Smooth muscle cell (in vitro differentiated cells): ENCODE data around the gene RHBDF1. TPM values are rescaled to one million over a fixed set of nuclear protein-coding genes. Genes with fewer than 3 reads are reported as not detected.

Source experiments
- DNase-seq: peaks from one replicate; lab custom pipeline; 2025; ENCODE audit not compliant: unreplicated experiment; lab: John Stamatoyannopoulos, UW
- H2AFZ ChIP-seq: fragments of 200-600 bp; sonication (generic); 2 replicates; pipeline ENCODE4 v1.6.0; 2016; ENCODE audit warnings: antibody characterized with exemption, low read depth, mild to moderate bottlenecking
- H3F3A ChIP-seq: fragments of 200-600 bp; sonication (generic); 2 replicates; pipeline ENCODE4 v1.6.0; 2017; ENCODE audit warnings: antibody characterized with exemption, low read depth
- H3K27ac ChIP-seq: fragments of 200-600 bp; sonication (generic); 2 replicates; pipeline ENCODE4 v1.5.1; 2016; ENCODE audit warnings: low read depth, mild to moderate bottlenecking
- H3K27me3 ChIP-seq: fragments of 200-600 bp; sonication (generic); 2 replicates; pipeline ENCODE4 v1.6.1; 2016; ENCODE audit warnings: low read depth, mild to moderate bottlenecking
- H3K36me3 ChIP-seq: fragments of 200-600 bp; sonication (generic); 2 replicates; pipeline ENCODE4 v1.5.1; 2016; ENCODE audit warnings: low read depth
- H3K4me1 ChIP-seq: fragments of 200-600 bp; sonication (generic); 2 replicates; pipeline ENCODE4 v1.5.1; 2016; ENCODE audit warnings: low read depth
- H3K4me2 ChIP-seq: fragments of 200-600 bp; sonication (generic); 2 replicates; pipeline ENCODE4 v1.6.0; 2016; ENCODE audit warnings: mild to moderate bottlenecking
- H3K4me3 ChIP-seq: fragments of 200-600 bp; sonication (generic); 2 replicates; pipeline ENCODE4 v1.5.1; 2016; ENCODE audit warnings: mild to moderate bottlenecking
- H3K79me2 ChIP-seq: fragments of 200-600 bp; sonication (generic); 2 replicates; pipeline ENCODE4 v1.6.0; 2016; ENCODE audit warnings: low read depth, mild to moderate bottlenecking
- H3K9ac ChIP-seq: fragments of 200-600 bp; sonication (generic); 2 replicates; pipeline ENCODE4 v1.6.0; 2016; ENCODE audit warnings: low read depth
- H3K9me3 ChIP-seq: fragments of 200-600 bp; sonication (generic); replicated peaks from 2 replicates; pipeline ENCODE4 v1.5.1; 2016; ENCODE audit warnings: low read depth
- H4K20me1 ChIP-seq: fragments of 200-600 bp; sonication (generic); 2 replicates; pipeline ENCODE4 v1.6.0; 2016; ENCODE audit warnings: low read depth
- CTCF ChIP-seq: fragments of 200-600 bp; sonication (generic); IDR thresholded peaks from 2 replicates; pipeline ENCODE4 v1.5.1; 2017; ENCODE audit warnings: borderline replicate concordance, mild to moderate bottlenecking, antibody characterized with exemption; ENCODE audit not compliant: insufficient read depth, poor library complexity, severe bottlenecking
- WGBS: methylation state at CpG from one replicate; pipeline ENCODE4 v1.1.7; 2016; ENCODE audit warnings: low lambda C conversion rate; 5-methylcytosine and 5-hydroxymethylcytosine counted together
- polyA plus RNA-seq: library from polyadenylated mRNA; unstranded; fragments of >200 nt; fragmentation: Nextera tagmentation; extraction: Ambion mirVana; gene quantifications from 2 replicates; pipeline ENCODE4 v1.2.1, GENCODE V29; 2016
- total RNA-seq: library from RNA; depleted of rRNA; stranded (reverse); fragments of >200 nt; gene quantifications from 2 replicates; pipeline ENCODE4 v1.2.3, GENCODE V29; 2014

RHBDF1 gene
- total and polyA plus RNA-seq, 2 experiments from 2014 or later, result 41.4 to 68.0 TPM

DNA sequence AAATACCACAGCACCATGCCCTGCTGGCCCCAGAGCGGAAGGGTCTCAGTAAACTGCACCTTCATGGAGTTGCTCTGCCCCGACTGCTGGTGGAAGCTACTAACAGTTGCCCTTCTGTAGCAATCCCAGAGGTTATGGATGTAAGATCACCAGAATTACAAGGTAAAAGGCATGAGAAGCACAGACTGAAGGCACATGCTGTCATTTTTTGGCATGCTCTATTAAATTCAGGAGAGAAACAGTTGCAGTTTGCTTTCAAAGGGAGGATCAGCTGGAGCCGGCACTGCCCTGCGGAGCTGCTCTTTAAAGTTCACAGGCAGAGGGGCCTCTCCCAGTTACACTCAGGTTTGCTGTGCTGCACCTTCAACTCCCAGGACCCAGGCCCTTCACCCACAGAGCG, 46.9 kb upstream of the RHBDF1 start:
- Histone ChIP-seq H3K4me3 (no peak overlapping the region), H3K4me1 (no peaks in the 10 kb centered on the region), H2AFZ (no peak overlapping the region), H3K4me2 (no peak overlapping the region), H3K79me2 (no peaks in the 10 kb centered on the region), H4K20me1 (peaks cover 66% of the 10 kb centered on the region), H3K36me3 (no peaks in the 10 kb centered on the region), H3K9me3 (no peaks in the 10 kb centered on the region), H3K27ac (no peak overlapping the region), H3K27me3 (no peaks in the 10 kb centered on the region), H3K9ac (no peak overlapping the region), H3F3A (no peaks in the 10 kb centered on the region)
- DNase-seq, result no peak
- 92% methylated on average over 5 of the region's 5 CpGs for WGBS
- TF ChIP-seq CTCF, result no peak

DNA sequence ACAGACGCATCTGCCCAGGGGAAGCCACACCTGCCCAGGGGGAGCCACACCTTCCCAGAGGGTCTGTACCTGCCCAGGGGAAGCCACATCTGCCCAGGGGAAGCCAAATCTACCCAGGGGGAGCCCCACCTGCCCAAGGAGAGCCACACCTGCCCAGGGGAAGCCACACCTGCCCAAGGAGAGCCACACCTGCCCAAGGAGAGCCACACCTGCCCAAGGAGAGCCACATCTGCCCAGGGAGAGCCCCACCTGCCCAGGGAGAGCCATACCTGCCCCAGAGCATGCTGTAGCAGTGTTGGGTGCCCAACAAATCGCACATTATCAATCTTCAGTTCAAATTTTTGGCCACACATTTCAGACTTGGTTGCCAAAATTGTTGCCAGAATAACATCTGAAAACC, 46.4 kb upstream of the RHBDF1 start:
- Histone ChIP-seq H3F3A (no peaks in the 10 kb centered on the region), H3K79me2 (no peaks in the 10 kb centered on the region), H3K4me2 (no peak overlapping the region), H3K4me1 (no peaks in the 10 kb centered on the region), H3K9me3 (no peaks in the 10 kb centered on the region), H3K27me3 (no peaks in the 10 kb centered on the region), H2AFZ (no peak overlapping the region), H3K27ac (no peak overlapping the region), H3K36me3 (no peaks in the 10 kb centered on the region), H3K9ac (no peak overlapping the region), H4K20me1 (peaks cover 65% of the 10 kb centered on the region), H3K4me3 (no peak overlapping the region)
- 97% methylated on average over 2 of the region's 2 CpGs for WGBS
- no peak for DNase-seq
- no peak for TF ChIP-seq CTCF

DNA sequence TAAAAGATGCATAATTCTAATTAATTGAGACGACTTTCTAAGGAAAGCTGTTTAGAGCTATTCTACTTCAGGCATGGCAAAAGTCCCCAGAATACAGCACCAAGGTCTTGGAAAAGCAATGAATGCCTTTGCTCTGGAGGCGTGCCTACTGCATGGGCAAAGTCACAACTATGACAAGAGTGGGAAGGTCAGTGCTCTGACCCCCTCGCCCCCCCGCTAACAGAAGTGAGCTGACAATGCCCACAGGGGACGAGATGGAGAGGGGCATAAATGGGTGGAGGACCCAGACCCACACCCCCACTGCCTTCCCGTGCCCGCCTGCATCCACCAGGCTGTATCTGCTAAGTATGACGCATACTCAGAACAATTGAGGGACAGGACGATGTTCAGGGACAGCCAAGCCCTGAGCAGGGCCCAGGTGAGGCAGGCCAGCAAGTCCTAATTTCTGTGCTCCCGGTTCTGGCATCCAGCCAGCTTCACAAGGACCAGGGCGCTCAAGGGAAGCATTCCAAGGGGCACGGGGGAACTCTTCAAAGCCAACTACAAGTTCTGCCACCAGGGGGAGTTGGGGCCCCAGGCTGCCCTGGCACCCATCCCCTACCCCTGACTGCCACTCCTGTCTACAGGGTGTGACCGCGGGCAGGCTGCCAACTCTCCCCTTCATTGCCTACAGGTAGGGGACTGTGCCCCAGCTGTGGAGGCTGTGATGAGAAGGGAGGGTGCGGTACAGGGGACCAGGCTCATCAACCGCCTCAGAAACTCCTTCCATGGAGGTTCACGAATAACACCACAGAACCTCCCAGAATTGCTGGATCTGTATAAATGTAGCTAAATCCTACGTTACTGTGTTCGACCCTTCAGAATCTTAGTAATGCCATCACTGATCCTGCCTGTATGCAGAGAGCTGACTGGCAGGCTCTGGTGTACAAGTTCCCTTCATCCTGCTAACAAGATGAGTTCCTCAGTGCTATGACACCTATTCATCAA, 45.2 kb upstream of the RHBDF1 start:
- DNase-seq, result peak; percentile 2
- Histone ChIP-seq H3K36me3 (no peaks in the 10 kb centered on the region), H2AFZ (no peak overlapping the region), H4K20me1 (peaks cover 66% of the 10 kb centered on the region), H3K4me2 (no peak overlapping the region), H3K9ac (no peak overlapping the region), H3F3A (no peaks in the 10 kb centered on the region), H3K27ac (no peak overlapping the region), H3K4me1 (peaks cover 3% of the 10 kb centered on the region), H3K27me3 (no peaks in the 10 kb centered on the region), H3K79me2 (no peaks in the 10 kb centered on the region), H3K9me3 (no peaks in the 10 kb centered on the region), H3K4me3 (no peak overlapping the region)
- WGBS, result 75% methylated on average over 19 of the region's 19 CpGs
- peak; percentile 65 for TF ChIP-seq CTCF
